Femur (tissue), 1 donor: ENCODE data around the gene MPG.
"Not testable (repeated sequence)": the region's sequence is repeated elsewhere in the genome, so short reads cannot be mapped to it uniquely, and the experiment has no call there.

Experiments used
- DNase-seq: peaks from one replicate; pipeline ENCODE4 v3.0.0-alpha.2; 2017

MPG gene

DNA sequence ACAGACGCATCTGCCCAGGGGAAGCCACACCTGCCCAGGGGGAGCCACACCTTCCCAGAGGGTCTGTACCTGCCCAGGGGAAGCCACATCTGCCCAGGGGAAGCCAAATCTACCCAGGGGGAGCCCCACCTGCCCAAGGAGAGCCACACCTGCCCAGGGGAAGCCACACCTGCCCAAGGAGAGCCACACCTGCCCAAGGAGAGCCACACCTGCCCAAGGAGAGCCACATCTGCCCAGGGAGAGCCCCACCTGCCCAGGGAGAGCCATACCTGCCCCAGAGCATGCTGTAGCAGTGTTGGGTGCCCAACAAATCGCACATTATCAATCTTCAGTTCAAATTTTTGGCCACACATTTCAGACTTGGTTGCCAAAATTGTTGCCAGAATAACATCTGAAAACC, 40.8 kb downstream of the MPG start:
- DNase-seq: no peak

DNA sequence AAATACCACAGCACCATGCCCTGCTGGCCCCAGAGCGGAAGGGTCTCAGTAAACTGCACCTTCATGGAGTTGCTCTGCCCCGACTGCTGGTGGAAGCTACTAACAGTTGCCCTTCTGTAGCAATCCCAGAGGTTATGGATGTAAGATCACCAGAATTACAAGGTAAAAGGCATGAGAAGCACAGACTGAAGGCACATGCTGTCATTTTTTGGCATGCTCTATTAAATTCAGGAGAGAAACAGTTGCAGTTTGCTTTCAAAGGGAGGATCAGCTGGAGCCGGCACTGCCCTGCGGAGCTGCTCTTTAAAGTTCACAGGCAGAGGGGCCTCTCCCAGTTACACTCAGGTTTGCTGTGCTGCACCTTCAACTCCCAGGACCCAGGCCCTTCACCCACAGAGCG, 41.3 kb downstream of the MPG start:
- no peak for DNase-seq

- DNase-seq: no peak
Measured at GRCh38 chr16:119835-120491, 41.9 kb downstream of the MPG start.

DNA sequence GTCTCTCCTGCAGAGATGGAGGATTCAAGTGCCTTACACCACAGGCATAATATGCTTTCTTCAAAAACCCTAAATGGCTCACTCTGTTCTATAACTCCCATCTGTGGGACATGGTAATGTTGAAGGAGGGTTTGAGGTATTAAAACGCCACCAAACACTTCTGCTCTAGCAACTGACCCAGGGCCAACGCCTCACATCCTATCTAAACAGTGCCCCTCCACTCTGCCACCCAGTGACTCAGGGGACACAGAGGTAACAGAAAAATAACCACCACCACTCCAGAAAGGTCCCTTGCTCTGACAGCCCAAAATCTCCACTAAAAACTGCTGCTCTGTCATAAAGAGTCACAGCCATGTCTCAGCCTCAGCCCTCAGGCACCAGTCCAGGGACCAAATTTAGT, 42.7 kb downstream of the MPG start:
- no peak for DNase-seq

DNA sequence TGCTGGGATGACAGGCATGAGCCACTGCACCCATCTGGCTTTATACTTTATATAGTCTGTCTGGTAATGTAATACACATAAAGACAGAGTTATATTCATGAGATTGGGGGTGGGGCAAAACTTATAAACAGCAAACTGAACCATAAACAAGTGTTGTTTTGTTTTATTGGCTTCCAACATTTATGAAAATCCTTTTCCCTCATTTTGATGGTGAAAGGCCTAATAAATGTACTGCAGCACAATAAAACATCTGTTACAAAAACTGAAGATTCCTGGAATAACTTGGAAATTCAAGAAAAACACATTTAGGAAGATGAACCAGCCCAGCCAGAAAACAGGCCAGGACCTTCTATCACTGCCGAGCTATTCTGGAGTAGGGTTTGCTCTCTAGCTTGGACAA, 44.3 kb downstream of the MPG start:
- DNase-seq: no peak

DNA sequence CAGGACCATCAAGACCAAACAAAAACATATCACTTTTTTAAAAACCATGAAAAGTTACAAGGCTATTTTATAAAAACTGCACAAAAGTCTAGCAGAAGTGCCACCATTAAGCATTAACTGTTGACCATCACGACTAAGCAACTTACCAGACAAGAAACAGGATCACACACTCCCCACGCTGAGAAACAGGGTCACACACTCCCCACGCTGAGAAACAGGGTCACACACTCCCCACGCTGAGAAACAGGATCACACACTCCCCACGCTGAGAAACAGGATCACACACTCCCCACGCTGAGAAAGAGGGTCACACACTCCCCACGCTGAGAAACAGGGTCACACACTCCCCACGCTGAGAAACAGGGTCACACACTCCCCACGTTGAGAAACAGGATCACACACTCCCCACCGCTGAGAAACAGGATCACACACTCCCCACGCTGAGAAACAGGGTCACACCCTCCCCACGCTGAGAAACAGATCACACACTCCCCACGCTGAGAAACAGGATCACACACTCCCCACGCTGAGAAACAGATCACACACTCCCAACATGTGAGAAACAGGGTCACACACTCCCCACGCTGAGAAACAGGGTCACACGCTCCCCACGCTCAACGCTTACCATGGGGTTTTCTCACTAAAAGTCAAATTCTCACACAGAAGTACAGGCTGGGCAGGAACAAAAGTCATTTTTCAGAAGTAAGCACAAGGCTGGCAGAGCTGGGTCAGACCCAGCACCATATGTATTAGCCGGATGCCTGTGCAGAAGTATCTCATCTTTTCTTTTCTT, 45.7 kb downstream of the MPG start:
- DNase-seq: not testable (repeated sequence)

GRCh38 chr16:125011-125410, 47.0 kb downstream of the MPG start:
- DNase-seq: no peak

DNA sequence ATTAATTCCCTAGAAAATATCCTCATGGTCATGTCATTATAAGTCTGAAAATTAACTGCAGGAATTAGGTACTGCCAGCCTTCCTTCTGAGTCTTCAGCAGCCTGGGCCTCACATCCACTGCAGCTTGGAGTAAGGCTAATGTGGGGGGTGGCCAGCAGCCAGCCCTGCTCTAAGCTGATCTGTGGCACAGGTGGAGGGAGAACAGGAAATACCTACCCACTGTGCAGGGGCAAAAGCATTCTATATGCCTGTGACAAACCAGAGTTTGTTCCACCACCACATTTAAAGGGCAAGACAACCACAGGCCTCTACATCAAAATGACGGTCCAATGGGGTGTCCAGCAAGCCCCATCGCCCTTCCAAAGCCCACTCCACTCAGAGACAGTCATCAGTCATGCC, 51.0 kb downstream of the MPG start:
- DNase-seq: no peak

DNA sequence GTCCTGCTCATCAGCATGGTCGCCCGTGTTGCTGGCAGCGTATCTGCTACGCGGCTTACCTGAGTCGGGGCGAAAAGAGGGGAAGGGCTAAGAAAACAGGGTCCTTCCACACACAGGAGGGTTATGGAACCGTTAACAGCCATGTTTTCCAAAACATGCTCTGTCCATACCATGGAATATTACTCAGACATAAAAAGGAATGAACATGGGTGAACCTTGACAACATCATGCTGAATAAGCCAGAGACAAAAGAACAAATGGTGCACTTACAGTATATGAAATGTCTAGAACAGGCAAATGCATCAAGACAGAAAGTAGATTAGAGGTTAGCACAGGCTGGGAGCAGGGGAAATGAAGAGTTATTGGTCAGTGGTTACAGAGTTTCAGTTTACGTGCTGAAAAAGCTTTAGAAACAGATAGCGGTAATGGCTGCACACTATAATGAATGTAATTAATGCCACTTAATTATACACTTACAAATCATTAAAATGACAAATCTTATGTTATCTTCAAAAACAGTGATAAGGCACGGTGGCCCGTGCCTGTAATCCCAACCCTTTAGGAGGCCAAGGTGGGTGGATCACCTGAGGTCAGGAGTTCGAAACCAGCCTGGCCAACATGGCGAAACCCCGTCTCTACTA, 52.6 kb downstream of the MPG start:
- DNase-seq: no peak

- no peak for DNase-seq
Measured at GRCh38 chr16:132120-132519, 54.1 kb downstream of the MPG start.

GRCh38 chr16:133716-134115, 55.7 kb downstream of the MPG start:
- DNase-seq: no peak
